Measurements from ENCODE around the gene ARHGAP27.
"Not testable (repeated sequence)": the region's sequence is repeated elsewhere in the genome, so short reads cannot be mapped to it uniquely, and the experiment has no call there.

Gene ARHGAP27

DNA sequence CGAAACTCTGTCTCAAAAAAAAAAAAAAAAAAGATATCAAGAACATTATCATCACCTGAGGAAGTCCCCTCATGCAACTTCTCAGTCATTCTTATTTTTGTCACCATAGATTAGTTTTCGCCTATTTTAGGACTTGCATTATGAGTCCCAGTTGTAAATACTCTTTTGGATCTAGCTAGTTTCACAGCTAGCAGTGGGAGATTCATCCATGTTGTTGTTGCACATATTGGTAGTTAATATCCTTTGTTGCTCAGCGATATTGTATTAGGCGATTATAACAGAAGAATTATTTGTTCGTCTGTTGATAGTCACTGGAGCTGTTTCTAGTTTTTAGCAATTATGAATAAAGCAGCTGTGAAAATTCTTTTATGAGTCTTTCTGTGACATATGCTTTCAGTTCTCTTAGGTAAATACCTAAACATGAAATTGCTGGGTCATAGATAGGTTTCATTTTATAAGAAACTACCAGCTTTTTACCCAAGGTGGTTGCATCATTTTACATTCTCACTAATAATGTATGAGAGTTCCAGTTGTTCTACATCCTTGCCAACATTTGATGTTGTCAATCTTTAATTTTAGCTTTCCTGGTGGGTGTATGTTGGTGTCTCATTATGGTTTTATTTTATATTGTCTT, 75.2 kb downstream of the ARHGAP27 start:
- no peak for DNase-seq (ENCODE audit: low read depth)

DNA sequence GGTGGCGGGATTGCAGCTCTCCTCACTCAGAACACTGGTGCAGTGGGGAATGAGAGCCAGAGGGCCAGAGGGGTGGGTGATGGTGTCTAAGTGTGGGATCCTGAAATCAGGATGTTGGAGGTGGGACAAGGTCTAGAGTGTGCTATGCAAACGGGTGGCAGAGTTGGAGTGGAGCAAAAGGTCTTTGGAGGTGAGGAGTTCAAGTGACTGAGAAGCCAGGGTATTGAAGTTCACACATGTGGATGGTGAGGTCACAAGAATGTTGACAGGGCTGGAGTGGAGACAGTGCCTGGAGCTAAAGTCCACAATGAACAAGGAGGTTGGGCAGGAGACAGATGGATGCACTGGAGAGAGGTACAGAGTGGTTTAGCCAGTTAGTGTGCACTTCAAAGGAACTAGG, 77.6 kb downstream of the ARHGAP27 start:
- peak; percentile 46 for DNase-seq (ENCODE audit: low read depth)

DNA sequence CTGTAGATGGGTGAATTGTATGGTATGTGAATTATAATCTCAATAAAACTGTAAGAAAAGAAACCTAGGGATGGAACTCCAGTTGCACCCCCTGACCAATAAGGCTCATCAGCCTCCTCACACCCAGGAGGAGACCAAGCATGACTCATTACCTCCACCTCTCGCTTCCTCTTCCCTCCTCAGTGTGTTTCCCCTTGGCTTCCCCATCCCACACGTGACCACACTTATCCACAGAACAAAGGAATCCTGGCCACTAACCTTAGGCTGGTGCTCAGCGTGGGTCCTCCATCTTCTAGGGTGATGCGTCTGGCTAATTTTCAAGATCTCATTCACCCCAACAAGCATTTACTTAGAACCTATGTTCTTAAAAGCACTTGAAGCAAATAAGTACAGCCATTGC, 79.6 kb downstream of the ARHGAP27 start:
- no peak for DNase-seq (ENCODE audit: low read depth)

DNA sequence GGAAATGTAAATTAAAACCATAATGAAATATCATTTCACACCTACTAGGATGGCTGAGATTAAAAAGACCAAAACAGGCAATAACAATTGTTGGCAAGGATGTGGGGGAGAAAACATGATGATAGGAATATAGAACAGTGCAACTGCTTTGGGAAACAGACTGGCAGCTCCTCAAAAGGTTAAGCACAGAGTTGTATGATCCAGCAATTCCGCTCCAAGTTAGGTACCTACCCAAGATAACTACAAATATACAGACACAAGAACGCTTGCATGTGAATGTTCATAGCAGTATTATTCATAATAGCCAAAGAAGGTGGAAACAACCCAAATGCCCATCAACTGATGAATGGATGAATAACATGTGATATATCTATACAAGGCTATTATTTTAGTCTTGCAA, 80.8 kb downstream of the ARHGAP27 start:
- DNase-seq (ENCODE audit: low read depth), result no peak

GRCh38 chr17:45347444-45347843, 85.2 kb downstream of the ARHGAP27 start:
- DNase-seq (ENCODE audit: low read depth), result no peak

- DNase-seq (ENCODE audit: low read depth), result no peak
Observed at GRCh38 chr17:45346216-45347015, 86.3 kb downstream of the ARHGAP27 start.

DNA sequence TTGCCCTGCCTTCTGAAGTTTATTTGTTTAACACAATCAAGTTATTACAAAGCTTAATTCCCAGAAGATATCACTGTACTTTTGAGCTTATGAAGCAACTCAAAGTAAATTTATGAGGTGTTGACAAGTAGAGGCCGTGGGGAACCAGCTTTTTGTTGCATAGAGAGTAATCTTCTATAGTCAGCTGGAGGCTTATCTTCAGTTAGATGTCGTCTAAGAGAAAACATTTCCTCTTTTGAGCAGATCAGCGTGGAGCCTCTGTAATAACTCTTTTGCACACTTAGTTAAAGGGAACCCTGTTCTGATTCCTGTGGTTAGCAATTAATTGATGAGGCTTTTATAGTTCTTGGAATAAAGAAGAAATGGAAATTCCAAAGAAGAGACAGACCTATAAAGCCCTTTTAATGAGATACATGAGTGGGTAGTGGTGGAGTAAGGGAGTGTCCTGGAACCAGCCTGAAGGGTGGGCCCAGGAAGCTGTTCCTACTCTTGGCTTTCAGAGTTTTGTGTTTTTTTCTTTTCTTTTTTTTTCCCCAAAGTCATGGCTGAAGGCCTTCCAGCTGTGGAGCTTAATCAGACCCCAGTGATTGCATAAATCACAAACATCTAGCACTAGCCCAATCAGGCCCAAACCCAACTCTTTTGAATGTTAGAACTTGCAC, 87.0 kb downstream of the ARHGAP27 start:
- peak; percentile 98 for DNase-seq (ENCODE audit: low read depth)

DNA sequence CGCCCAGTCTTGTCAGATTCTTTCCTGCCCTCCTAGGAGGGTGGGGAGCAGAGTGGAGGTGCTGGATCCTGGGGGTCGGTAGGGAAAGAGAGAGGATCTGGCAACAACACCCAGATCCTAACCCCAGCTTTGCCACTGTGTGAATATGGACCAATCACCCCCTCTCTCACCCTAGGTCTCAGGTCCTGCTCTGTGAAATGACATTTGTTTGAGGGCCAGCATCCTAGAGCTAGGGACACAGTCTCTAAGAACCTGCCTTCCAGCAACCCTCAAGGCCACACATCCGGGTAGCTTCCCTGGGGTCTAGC, 87.5 kb downstream of the ARHGAP27 start:
- no peak for DNase-seq (ENCODE audit: low read depth)

GRCh38 chr17:45343967-45344664, 88.6 kb downstream of the ARHGAP27 start:
- DNase-seq (ENCODE audit: low read depth), result not testable (repeated sequence)

Measured in EH (cell line).